ENCODE measurements around the gene STK40. TPM values are rescaled to one million over a fixed set of nuclear protein-coding genes. Genes with fewer than 3 reads are reported as not detected.
A peak's percentile ranks its signal among the peaks of the same experiment; 100 is the strongest.

STK40 gene
- total RNA-seq, 1 experiment from 2014 or later = 14.4 TPM

GRCh38 chr1:36380143-36380619, 5.5 kb downstream of the STK40 start:
- POLR2A ChIA-PET (ENCODE audit: unreplicated experiment) = no interaction called here
- Histone ChIP-seq H3F3A (ENCODE audit: low read length, unreplicated experiment) (no peaks in the 10 kb centered on the region), H3K36me3 (ENCODE audit: low read depth, low read length) (peaks cover 6% of the 10 kb centered on the region; the same call in 1 of the 2 replicates), H3K27me3 (ENCODE audit: low read length) (no peaks in the 10 kb centered on the region), H4K20me1 (ENCODE audit: low read length) (peaks cover 12% of the 10 kb centered on the region; the same call in 1 of the 2 replicates), H3K4me2 (ENCODE audit: low read length) (no peak overlapping the region), H3K79me2 (ENCODE audit: low read length) (peaks cover 96% of the 10 kb centered on the region), H3K9me3 (ENCODE audit: low read length) (no peaks in the 10 kb centered on the region), H3K27ac (ENCODE audit: low read length) (no peak overlapping the region), H2AFZ (ENCODE audit: low read length) (no peak overlapping the region), H3K9ac (ENCODE audit: low read length) (no peak overlapping the region), H3K4me3 (ENCODE audit: low read length) (no peak overlapping the region), H3K9me2 (replicated peaks; ENCODE audit: low read length) (no peaks in the 10 kb centered on the region), H3K4me1 (ENCODE audit: insufficient read depth, low read length) (peaks cover 13% of the 10 kb centered on the region)
- no peak for DNase-seq
- CTCF ChIA-PET = no interaction called here
- no TSS peak for BruUV-seq (replicated peaks)
- ATAC-seq = no peak
- intact Hi-C loops (cut with micrococcal nuclease) = no loop called here
- TF ChIP-seq EZH2 (IDR thresholded peaks at IDR 0.05; ENCODE audit: low read length, unreplicated experiment) (no peak), EZH2phosphoT487 (IDR thresholded peaks at IDR 0.05; ENCODE audit: borderline replicate concordance, low read length) (no peak)
- TF ChIP-seq, protein P1, sequence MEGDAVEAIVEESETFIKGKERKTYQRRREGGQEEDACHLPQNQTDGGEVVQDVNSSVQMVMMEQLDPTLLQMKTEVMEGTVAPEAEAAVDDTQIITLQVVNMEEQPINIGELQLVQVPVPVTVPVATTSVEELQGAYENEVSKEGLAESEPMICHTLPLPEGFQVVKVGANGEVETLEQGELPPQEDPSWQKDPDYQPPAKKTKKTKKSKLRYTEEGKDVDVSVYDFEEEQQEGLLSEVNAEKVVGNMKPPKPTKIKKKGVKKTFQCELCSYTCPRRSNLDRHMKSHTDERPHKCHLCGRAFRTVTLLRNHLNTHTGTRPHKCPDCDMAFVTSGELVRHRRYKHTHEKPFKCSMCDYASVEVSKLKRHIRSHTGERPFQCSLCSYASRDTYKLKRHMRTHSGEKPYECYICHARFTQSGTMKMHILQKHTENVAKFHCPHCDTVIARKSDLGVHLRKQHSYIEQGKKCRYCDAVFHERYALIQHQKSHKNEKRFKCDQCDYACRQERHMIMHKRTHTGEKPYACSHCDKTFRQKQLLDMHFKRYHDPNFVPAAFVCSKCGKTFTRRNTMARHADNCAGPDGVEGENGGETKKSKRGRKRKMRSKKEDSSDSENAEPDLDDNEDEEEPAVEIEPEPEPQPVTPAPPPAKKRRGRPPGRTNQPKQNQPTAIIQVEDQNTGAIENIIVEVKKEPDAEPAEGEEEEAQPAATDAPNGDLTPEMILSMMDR (conservative IDR thresholded peaks at IDR 0.05; ENCODE audit: low read depth, low read length) = no peak

GRCh38 chr1:36377791-36378492, 7.8 kb downstream of the STK40 start:
- BruUV-seq (replicated peaks) = no TSS peak
- Histone ChIP-seq H2AFZ (ENCODE audit: low read length) (no peak overlapping the region), H3K36me3 (ENCODE audit: low read depth, low read length) (peaks cover 7% of the 10 kb centered on the region; the same call in 1 of the 2 replicates), H3K4me3 (ENCODE audit: low read length) (no peak overlapping the region), H3F3A (ENCODE audit: low read length, unreplicated experiment) (peaks cover 14% of the 10 kb centered on the region), H3K4me1 (ENCODE audit: insufficient read depth, low read length) (peaks cover 25% of the 10 kb centered on the region), H3K9me3 (ENCODE audit: low read length) (no peaks in the 10 kb centered on the region), H3K4me2 (ENCODE audit: low read length) (no peak overlapping the region), H3K9me2 (replicated peaks; ENCODE audit: low read length) (no peaks in the 10 kb centered on the region), H3K27me3 (ENCODE audit: low read length) (no peaks in the 10 kb centered on the region), H4K20me1 (ENCODE audit: low read length) (0 out of 2 replicates have a peak, but pooled peaks cover 5% of the 10 kb centered on the region), H3K27ac (ENCODE audit: low read length) (no peak overlapping the region), H3K79me2 (ENCODE audit: low read length) (peaks cover 78% of the 10 kb centered on the region), H3K9ac (ENCODE audit: low read length) (no peak overlapping the region)
- POLR2A ChIA-PET (ENCODE audit: unreplicated experiment) = no interaction called here
- no peak for DNase-seq
- ATAC-seq = no peak
- CTCF ChIA-PET = no interaction called here
- intact Hi-C loops (cut with micrococcal nuclease) = no loop called here
- TF ChIP-seq, protein P1 (conservative IDR thresholded peaks at IDR 0.05; ENCODE audit: low read depth, low read length) = no peak
- no peak for TF ChIP-seq EZH2 (IDR thresholded peaks at IDR 0.05; ENCODE audit: low read length, unreplicated experiment)
- TF ChIP-seq EZH2phosphoT487 (IDR thresholded peaks at IDR 0.05; ENCODE audit: borderline replicate concordance, low read length) = no peak

- intact Hi-C loops (cut with micrococcal nuclease) = no loop called here
- Histone ChIP-seq H3K9ac (ENCODE audit: low read length) (peak overlapping the region; percentile 83), H4K20me1 (ENCODE audit: low read length) (no peaks in the 10 kb centered on the region), H3K4me2 (ENCODE audit: low read length) (peak overlapping the region; percentile 83), H3K9me3 (ENCODE audit: low read length) (no peaks in the 10 kb centered on the region), H3F3A (ENCODE audit: low read length, unreplicated experiment) (peaks cover 18% of the 10 kb centered on the region), H2AFZ (ENCODE audit: low read length) (no peak overlapping the region), H3K27me3 (ENCODE audit: low read length) (no peaks in the 10 kb centered on the region), H3K27ac (ENCODE audit: low read length) (peak overlapping the region; percentile 98), H3K36me3 (ENCODE audit: low read depth, low read length) (peaks cover 10% of the 10 kb centered on the region; the same call in 1 of the 2 replicates), H3K4me1 (ENCODE audit: insufficient read depth, low read length) (peaks cover 50% of the 10 kb centered on the region), H3K4me3 (ENCODE audit: low read length) (peak overlapping the region; percentile 29; the same call in 1 of the 2 replicates), H3K9me2 (replicated peaks; ENCODE audit: low read length) (no peaks in the 10 kb centered on the region), H3K79me2 (ENCODE audit: low read length) (peaks cover 71% of the 10 kb centered on the region)
- CTCF ChIA-PET = interaction anchor here (0.6 kb wide), 1 partner anchor 23 kb away, joined by 4 read pairs; no protein-coding TSS in a partner anchor
- no TSS peak for BruUV-seq (replicated peaks)
- ATAC-seq = no peak
- DNase-seq = no peak
- TF ChIP-seq, protein P1 (conservative IDR thresholded peaks at IDR 0.05; ENCODE audit: low read depth, low read length) = no peak
- TF ChIP-seq EZH2 (IDR thresholded peaks at IDR 0.05; ENCODE audit: low read length, unreplicated experiment) (no peak), EZH2phosphoT487 (IDR thresholded peaks at IDR 0.05; ENCODE audit: borderline replicate concordance, low read length) (no peak)
- POLR2A ChIA-PET (ENCODE audit: unreplicated experiment) = interaction anchor here (0.6 kb wide), 1 partner anchor 48 kb away, joined by 5 read pairs; no protein-coding TSS in a partner anchor
Observed at GRCh38 chr1:36372617-36373016, 13.1 kb downstream of the STK40 start.

Measured in PC-3 (cell line).